Measurements from ENCODE around the gene PDHX.

Gene PDHX

DNA sequence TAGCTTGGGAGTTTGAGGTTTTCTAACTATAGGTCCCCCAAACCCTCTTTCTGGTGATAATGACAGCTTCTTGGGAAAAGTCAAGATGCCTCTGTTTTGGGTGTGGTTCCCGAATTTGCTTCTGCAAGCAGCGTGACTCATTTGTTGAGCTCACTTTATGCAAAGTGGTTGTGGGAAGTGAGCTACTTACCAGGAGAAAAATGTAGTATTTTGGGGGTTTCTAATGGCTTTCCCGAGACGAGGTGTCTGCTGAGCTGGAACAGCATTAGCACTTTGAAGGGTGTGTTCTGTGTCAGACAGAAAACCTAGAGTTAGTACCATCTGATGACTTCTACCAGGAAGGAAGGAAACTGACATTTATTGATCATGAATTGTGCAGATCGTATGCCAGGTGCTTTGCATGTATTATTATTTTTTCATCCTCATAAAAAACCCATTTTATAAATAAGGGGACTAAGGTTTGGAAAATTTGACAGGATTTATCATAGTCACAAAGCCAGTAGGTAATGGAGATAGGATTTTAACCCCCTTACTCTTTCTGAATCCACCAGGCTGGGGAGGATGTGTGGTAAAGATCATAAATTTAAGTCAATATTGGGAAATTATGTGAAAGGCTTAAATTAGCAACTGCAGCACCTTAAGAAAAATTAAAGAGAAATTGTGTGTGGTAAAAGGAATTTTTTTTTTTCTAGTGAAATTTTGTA is 113.7 kb downstream of the PDHX start:
- DNase-seq: no peak

DNA sequence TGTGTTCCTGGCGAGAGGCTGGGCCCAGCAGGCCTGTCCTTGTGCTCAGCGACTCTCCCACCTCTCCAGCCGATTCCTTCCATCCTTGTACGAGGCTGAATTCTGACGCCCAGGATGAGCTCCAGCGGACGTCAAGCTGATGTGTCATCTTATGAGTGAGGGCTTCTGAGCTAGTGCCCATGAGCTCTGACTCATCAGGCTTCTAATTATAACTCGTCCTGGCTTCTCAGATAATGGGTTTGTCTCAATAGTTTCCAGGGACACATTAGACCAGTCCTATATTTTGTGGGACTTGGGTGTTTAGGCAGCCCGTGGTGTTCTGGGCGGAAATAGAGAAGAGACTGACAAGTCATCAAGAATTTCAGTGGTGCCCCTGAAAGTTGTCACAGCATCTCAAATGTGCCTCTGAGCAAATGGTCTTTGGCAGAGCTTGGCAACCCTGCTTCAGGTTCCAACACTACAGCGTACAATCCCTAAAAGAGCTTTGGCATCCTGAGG is 114.3 kb downstream of the PDHX start:
- no peak for DNase-seq

DNA sequence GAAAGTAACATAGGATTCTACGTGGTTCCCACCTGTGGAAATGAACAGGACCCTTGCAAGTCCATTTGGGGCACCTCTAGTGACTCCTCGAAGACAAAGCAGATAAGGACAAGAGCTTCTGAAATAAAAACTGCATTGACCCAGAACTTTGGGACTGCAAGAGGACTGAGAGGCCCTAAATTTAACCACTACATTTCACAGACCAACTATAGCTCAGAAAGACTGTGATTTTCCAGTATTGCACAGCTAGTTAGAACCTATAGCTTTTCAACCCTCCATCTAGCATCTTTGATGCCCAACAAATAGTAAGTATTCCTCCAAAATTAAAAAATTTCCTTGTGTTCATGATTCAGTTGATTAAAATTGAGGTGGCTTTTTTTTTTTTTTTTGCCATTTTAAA is 114.9 kb downstream of the PDHX start:
- DNase-seq: no peak

DNA sequence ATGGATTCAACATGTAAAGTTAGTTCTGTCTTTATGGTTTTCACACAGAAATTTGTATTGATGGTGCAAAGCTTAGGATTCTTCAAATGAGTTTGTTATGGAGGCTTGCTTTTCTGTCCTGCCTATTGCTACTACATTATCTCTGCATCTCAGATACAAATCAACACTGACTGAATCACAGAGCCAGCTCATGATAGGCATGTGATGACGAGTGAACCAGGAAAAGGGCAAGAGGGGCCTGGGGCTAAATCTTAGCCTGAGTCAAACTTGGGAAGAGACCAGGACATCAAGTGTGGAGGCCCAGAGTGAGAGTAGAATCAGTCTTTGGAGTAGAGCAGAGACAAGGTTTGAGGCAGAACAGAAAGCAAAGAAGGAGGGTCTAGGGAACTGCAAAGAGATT is 115.4 kb downstream of the PDHX start:
- DNase-seq: no peak

DNA sequence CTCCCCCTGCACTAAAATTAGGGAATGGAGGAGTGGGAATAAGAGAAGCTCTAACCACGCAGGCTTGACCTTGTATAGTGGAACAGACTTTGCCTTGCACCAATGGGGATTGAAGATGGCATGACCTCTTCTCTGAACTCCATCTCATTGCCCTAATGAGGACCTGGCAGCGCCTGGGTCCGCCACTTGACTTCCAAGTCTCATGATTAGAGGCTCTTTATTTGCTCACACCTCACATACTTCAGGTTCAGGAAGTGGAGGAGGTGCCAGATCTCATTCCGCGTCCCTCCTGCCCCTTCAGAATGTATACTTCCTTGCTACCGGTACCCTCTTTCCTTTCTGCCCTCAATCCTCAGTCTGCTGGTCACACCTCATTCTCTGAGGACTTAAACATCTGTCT is 116.6 kb downstream of the PDHX start:
- no peak for DNase-seq

DNA sequence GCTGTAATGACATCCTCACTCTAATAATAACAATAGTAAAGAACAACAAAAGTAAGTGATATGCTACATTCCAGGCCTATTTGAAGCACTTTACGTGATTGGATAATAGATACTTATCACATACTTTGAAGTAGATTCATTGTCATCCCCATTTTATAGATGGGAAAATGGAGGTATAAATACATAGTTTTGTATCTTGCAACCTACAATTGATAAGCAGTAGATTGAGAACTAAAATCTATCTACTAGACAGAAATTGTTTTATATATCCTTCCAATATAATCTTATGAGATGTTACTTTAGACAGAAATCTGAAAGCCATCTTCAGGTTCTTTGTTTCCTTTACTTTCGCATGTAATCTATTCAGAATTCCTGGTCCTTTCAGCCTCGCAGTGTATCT is 118.0 kb downstream of the PDHX start:
- no peak for DNase-seq

DNA sequence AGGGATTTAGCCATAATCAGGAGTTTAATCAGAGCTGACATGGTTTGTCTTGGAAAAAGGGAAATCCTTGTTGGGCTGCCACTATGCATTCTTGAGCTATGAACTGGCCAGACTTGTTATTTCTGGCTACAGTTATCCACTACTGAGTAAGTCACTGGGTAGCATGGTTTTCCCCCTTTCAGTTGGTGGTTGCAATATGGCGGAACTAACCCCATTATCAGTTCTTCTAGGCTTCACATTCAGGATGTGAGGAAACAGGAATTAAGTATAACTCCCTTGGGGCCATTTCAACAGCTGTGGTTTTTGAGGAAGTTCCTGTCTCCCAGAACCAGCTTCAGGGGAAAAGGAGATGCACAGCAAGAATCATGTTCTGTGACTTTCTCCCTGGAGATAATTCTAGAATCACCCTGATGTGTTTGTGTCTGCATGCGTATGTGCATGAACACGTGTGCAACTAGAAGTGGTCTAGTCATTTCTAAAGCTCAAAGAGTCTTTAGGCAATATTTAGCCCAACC is 119.5 kb downstream of the PDHX start:
- DNase-seq: peak; percentile 94

DNA sequence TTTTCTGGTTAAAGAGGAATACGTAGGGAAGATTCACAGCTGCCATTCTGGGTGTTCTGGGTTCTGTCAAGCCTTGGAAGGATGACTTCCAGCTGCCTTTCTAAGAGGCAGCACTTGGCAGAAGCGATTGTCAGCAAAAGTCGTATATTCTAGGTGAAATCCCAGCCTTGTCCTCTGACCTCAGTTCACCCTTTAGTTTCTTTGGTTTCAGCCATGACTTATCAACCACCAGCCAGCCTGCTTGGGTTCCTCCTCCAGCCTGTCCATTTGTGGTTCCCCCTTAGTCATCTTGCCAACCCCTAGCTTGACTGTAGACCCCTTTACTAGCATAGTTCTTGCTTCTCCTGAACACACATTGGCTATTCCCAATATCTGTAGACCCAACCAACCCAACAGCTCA is 120.2 kb downstream of the PDHX start:
- no peak for DNase-seq

DNA sequence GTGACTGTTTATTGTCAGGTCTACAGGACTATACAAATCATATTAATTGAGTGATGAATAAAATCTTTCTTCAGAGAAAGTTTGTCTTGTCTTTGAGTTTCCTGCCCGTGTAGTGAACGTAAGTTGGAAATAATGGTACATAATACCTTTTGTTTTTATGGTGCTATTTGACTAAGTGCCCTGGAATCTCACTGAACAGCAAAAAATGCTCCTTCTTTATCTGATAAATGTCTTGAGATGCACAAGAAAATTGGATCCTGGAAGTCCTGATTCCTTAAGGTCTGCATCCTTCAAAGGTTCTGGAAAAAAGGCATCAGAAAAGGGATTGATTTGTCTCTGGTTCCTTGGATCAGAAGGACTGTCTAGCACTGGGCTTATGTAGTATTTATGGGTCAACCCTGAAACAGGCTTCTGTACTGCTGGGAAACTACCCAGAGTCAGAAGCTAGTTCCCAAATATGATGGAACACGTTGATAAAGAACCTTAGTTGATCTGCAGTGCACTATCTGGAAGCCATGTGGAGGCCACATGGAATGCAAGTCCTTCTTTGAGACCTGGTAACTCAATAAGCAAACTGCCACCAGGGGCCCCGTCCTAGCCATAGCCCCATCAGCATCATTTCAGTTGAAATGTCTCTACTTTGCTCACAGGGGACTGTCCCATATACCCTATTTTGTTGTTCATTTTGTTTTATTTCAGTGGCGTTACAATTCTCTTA is 122.0 kb downstream of the PDHX start:
- no peak for DNase-seq

DNA sequence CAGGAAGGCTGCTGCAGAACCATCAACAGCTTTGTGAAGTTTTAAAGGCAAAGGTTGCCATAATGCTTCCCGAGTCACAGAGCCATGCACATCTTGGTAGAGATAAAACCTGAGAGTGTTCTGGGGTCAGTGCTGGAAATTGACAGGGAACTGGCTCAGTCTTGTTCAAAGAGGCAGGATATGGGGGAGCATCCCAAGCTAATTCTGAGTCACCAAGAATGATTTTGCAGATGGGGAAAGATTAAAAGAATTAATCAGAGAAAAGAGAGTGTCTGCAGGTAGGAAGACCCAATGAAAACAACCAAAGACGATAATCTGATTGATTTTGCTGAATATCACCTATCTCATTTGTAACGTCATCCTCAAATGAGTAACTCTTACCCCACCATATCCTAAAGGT is 122.7 kb downstream of the PDHX start:
- no peak for DNase-seq

DNA sequence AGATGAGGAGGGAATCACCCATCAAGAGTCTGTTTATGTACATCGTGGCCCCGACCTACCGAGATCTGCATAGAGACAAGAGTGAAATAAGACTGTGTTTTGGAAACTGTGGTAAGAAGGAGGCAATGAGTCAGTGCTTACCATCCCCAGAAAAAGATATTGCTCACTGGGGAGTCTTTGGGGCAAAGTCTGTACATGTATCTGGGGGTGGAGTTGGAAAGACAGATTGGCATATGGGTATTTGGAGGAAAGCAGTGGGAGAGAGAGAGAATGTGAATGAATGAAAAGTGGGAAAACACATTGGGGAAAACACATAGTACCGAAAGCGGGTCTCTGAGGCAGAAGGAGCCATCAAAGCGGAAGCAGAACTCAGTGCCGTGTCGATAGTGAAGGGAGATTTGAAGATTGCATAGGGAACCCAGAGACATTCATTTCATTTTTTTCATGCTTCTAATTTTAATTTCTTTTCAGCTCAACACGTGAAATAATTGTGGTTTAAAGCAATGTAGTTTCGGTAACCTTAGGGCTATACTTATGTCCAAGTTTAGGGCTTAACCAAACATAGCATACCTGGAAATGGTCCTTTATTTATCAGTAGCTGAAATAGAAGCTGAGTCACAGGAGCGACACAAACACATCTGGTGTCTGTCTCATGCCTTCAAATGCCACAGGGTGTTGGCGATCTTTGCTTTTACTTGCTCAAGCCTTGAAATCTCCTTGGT is 124.0 kb downstream of the PDHX start:
- no peak for DNase-seq

DNA sequence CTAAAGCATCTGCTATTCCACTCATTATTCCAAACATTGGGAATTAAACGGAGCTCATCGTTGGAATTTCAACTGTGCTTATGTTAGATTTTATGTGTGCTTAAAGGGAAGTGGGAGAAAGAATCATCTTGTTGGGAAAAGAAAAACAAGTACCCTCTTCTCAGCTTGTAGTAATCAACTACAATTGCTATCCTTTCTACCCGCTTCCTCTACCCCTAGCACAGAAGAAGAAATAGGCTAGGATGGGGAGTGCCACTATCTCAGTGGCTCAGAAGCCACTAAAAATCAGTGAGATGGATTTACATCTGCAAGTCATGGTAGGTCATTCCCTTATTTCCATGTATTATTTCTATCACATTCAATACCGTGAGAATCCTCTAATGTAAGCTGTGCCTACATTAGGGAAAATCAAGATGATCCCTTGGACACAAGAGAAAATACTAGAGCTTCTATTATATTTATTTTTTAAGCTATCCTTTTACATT is 124.7 kb downstream of the PDHX start:
- no peak for DNase-seq

DNA sequence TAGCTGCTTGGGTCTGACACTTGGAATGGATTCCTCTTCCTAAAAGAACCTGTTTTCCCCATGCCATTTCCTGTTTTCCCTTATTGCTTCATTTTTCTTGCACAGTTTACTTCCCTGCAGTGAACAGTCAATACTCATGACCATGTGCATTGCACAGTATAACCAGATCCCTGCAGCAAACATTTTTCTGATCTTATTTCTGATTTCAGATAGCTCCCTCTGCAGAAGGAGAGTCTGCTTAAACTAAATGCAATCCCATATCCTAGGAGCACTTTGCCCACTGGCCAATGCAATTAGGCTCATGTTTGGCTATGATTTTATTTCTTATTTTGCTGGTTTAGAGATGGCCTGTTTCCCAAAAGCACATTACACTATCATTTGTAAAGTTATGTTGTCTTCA is 125.8 kb downstream of the PDHX start:
- DNase-seq: no peak

DNA sequence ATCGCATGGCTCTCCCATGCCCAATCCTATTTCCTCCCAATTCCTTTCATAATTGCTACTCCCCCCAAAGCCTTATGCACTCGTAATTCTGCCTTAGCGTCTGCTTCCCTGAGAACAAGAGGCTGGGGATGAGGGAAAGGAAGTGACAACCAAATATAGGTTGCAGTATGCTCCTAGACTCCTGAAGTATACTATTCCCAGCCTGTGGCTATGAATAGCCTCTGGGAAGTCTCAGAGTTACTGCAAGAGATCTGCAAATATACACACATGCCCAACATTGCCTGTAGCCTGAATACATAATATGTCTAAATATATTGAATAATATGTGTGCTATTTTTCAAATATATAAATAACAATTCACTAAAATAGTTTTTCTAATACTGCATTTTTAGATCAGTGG is 126.5 kb downstream of the PDHX start:
- DNase-seq: no peak

DNA sequence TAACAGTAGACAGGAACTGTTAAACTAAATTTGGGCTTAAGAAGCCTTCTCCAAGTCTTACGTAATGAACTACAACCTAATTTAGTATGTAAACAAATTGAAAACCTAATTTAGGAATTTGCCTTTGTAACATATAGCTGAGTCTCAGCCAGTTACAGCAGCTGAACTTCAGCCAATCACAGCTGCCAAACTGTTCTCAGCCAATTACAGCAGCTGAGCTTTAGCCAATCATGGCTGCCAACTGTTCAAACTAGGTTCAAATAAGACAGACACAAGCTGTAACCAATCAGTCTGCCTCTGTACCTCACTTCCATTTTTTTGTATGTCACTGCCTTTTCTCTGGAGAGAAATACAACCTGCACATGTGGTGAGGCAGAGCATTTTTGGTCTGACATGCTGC is 127.5 kb downstream of the PDHX start:
- no peak for DNase-seq

DNA sequence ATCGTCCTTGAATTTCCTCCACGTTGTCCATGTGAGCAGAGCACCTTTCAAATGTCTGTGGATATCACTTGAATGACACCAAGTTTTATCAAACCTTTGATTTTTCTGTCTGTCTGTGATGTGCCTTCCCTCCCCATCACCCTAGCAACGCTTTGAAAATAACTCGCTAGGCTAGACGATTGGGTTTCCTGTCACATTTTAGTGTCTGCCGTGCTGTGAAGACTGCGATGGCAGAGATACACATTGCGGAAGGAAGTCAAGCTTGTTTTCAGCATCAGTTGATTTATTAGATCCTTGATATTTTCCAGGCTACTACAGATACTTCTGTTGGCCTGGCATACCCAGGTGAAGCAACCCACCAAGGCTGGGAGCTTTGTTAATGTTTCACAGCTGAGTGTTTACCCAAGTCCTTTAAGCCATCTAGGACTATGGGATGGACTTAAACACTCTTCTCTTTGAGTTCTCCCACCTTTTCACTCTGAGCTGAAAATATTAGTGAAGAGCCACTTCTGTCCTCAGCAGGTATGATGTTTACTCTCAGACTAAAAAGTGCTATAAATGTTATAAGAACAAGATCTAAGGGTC is 128.9 kb downstream of the PDHX start:
- peak; percentile 58 for DNase-seq

All from GF-D8 (cell line).